SK-N-SH (cell line): ENCODE measurements around the gene C11orf54. TPM values are rescaled to one million over a fixed set of nuclear protein-coding genes. Genes with fewer than 3 reads are reported as not detected.

Experiments
- CTCF ChIA-PET: fragments of 300-600, 350-600 bp; formaldehyde crosslinking; extraction: SDS; loops from one replicate; lab custom pipeline; 2021; lab: Yijun Ruan, JAX
- POLR2A ChIA-PET: fragments of 350-600 bp; sonication (Branson Sonifier 250); formaldehyde crosslinking; extraction: SDS; loops from one replicate; lab custom pipeline; 2020; ENCODE audit warnings: antibody characterized with exemption, inconsistent platforms; lab: Yijun Ruan, JAX
- DNase-seq: peaks from one replicate; pipeline ENCODE4 v3.0.0; 2012
- H2AFZ ChIP-seq: fragments of 200-600 bp; sonication (generic); 2 replicates; pipeline ENCODE4 v1.8.1; 2016; ENCODE audit warnings: antibody characterized with exemption, mild to moderate bottlenecking, low read depth
- H3F3A ChIP-seq: fragments of 200-600 bp; sonication (generic); replicated peaks from 2 replicates; pipeline ENCODE3; 2016; ENCODE audit warnings: antibody characterized with exemption, mild to moderate bottlenecking; ENCODE audit not compliant: insufficient read depth
- H3K27ac ChIP-seq, 2 experiments: fragments of 200-500 bp in 1 of 2; fragments of 200-600 bp in 1 of 2; sonication (Bioruptor generic) in 1 of 2; sonication (generic), shearing (Covaris generic) in 1 of 2; 2 replicates each; pipeline versions ENCODE4 v1.5.1 to v1.6.1; 2014 to 2016; ENCODE audit warnings: low read depth in 2 of 2, inconsistent platforms in 1 of 2, low read length in 1 of 2, mild to moderate bottlenecking in 1 of 2, mixed read lengths in 1 of 2
- H3K27me3 ChIP-seq: fragments of 200-600 bp; sonication (generic), shearing (Covaris generic); 2 replicates; pipeline ENCODE4 v1.6.1; 2016; ENCODE audit warnings: mixed run types; ENCODE audit not compliant: insufficient read depth
- H3K36me3 ChIP-seq, 2 experiments: fragments of 200-500 bp in 1 of 2; fragments of 200-600 bp in 1 of 2; sonication (Bioruptor generic) in 1 of 2; sonication (generic) in 1 of 2; replicated peaks in 1 of 2; 2 replicates each; pipeline versions ENCODE3 to v1.5.1; 2014 to 2016; ENCODE audit warnings: low read length in 1 of 2, mild to moderate bottlenecking in 1 of 2; ENCODE audit not compliant: insufficient read depth in 2 of 2, control insufficient read depth in 1 of 2
- H3K4me1 ChIP-seq, 2 experiments: fragments of 200-500 bp in 1 of 2; fragments of 200-600 bp in 1 of 2; sonication (Bioruptor generic) in 1 of 2; sonication (generic), shearing (Covaris generic) in 1 of 2; 2 replicates each; pipeline versions ENCODE4 v1.5.1 to v1.6.1; 2014 to 2016; ENCODE audit warnings: low read depth in 1 of 2, low read length in 1 of 2, mixed run types in 1 of 2; ENCODE audit not compliant: insufficient read depth in 2 of 2, control insufficient read depth in 1 of 2
- H3K4me2 ChIP-seq: fragments of 200-600 bp; sonication (generic), shearing (Covaris generic); 2 replicates; pipeline ENCODE4 v1.6.1; 2017; ENCODE audit warnings: mixed run types
- H3K4me3 ChIP-seq, 2 experiments: fragments of 200-500 bp in 1 of 2; fragments of 200-600 bp in 1 of 2; sonication (Bioruptor generic) in 1 of 2; sonication (generic), shearing (Covaris generic) in 1 of 2; 2 replicates each; pipeline versions ENCODE4 v1.5.1 to v1.8.1; 2014 to 2016; ENCODE audit warnings: low read depth in 2 of 2, inconsistent platforms in 1 of 2, low read length in 1 of 2, mild to moderate bottlenecking in 1 of 2, mixed read lengths in 1 of 2, moderate library complexity in 1 of 2
- H3K79me2 ChIP-seq: fragments of 200-600 bp; sonication (generic); 2 replicates; pipeline ENCODE4 v1.8.1; 2017; ENCODE audit warnings: mild to moderate bottlenecking; ENCODE audit not compliant: insufficient read depth
- H3K9ac ChIP-seq: fragments of 200-600 bp; sonication (generic); 2 replicates; pipeline ENCODE4 v1.6.1; 2017; ENCODE audit warnings: mixed run types
- H3K9me2 ChIP-seq: fragments of 200-600 bp; sonication (generic); 2 replicates; pipeline ENCODE4 v1.6.1; 2017; ENCODE audit warnings: mixed run types
- H3K9me3 ChIP-seq: fragments of 200-600 bp; sonication (generic); 2 replicates; pipeline ENCODE4 v1.6.1; 2017; ENCODE audit warnings: mixed run types, mild to moderate bottlenecking, moderate library complexity
- H4K20me1 ChIP-seq: fragments of 200-600 bp; sonication (generic); 2 replicates; pipeline ENCODE4 v1.6.1; 2017; ENCODE audit warnings: mild to moderate bottlenecking, mixed run types; ENCODE audit not compliant: insufficient read depth
- ELF1 ChIP-seq: IDR thresholded peaks from 2 replicates; pipeline ENCODE4 v1.4.0; 2012
- EP300 ChIP-seq, 2 experiments: IDR thresholded peaks; 2 replicates each; pipeline versions ENCODE4 v1.4.0 to v1.6.1; 2012; ENCODE audit warnings: borderline replicate concordance in 1 of 2, low read depth in 1 of 2, low read length in 1 of 2
- EZH2phosphoT487 ChIP-seq: fragments of 200-600 bp; sonication (generic); IDR thresholded peaks from 2 replicates; pipeline ENCODE4 v1.6.1; 2017; ENCODE audit warnings: low read depth, mixed run types, mild to moderate bottlenecking, antibody characterized with exemption, moderate library complexity, borderline replicate concordance
- FOXJ3 ChIP-seq: sonication (generic); formaldehyde crosslinking; IDR thresholded peaks from 2 replicates; pipeline ENCODE4 v1.5.1; 2020; ENCODE audit warnings: mild to moderate bottlenecking, missing genetic modification reagents
- FOXM1 ChIP-seq: IDR thresholded peaks from 2 replicates; pipeline ENCODE4 v1.4.0; 2012; ENCODE audit warnings: low read depth, mild to moderate bottlenecking
- GABPA ChIP-seq: IDR thresholded peaks from 2 replicates; pipeline ENCODE4 v1.4.0; 2012; ENCODE audit warnings: low read depth, mild to moderate bottlenecking
- IRF3 ChIP-seq: fragments of 150-350 bp; IDR thresholded peaks from 2 replicates; pipeline ENCODE4 v1.6.1; 2016; ENCODE audit warnings: mild to moderate bottlenecking, low read depth, low read length
- JUND ChIP-seq: IDR thresholded peaks from 2 replicates; pipeline ENCODE4 v1.4.0; 2012
- MAX ChIP-seq: IDR thresholded peaks from 2 replicates; pipeline ENCODE4 v1.4.0; 2012; ENCODE audit warnings: low read depth
- MXI1 ChIP-seq: IDR thresholded peaks from 2 replicates; pipeline ENCODE4 v1.6.1; 2012; ENCODE audit warnings: mild to moderate bottlenecking, low read depth, low read length, improper control_type of control experiment
- NFIC ChIP-seq: IDR thresholded peaks from 2 replicates; pipeline ENCODE4 v1.4.0; 2012; ENCODE audit warnings: borderline replicate concordance
- NRF1 ChIP-seq: IDR thresholded peaks from 2 replicates; pipeline ENCODE4 v1.6.1; 2012; ENCODE audit warnings: low read depth, mild to moderate bottlenecking, low read length
- PBX3 ChIP-seq: IDR thresholded peaks from 2 replicates; pipeline ENCODE4; 2012
- RAD21 ChIP-seq: IDR thresholded peaks from 2 replicates; pipeline ENCODE4 v1.6.1; 2012; ENCODE audit warnings: mild to moderate bottlenecking, low read length
- RCOR1 ChIP-seq: fragments of 150-350 bp; IDR thresholded peaks from 2 replicates; pipeline ENCODE4 v1.6.1; 2017; ENCODE audit warnings: antibody characterized with exemption, low read length
- RFX5 ChIP-seq: IDR thresholded peaks from 2 replicates; pipeline ENCODE4 v1.6.1; 2012; ENCODE audit warnings: mild to moderate bottlenecking, improper control_type of control experiment, low read length
- SIN3A ChIP-seq: IDR thresholded peaks from 2 replicates; pipeline ENCODE4 v1.6.1; 2012; ENCODE audit warnings: low read depth, mild to moderate bottlenecking, low read length, moderate library complexity, borderline replicate concordance
- TEAD4 ChIP-seq: IDR thresholded peaks from 2 replicates; pipeline ENCODE4 v1.4.0; 2012; ENCODE audit warnings: mild to moderate bottlenecking, borderline replicate concordance; ENCODE audit not compliant: insufficient read depth
- USF1 ChIP-seq: IDR thresholded peaks from 2 replicates; pipeline ENCODE4 v1.4.0; 2012; ENCODE audit warnings: low read depth, borderline replicate concordance
- WGBS: methylation state at CpG from one replicate; pipeline ENCODE4 v1.1.6; 2017; ENCODE audit warnings: low lambda C conversion rate; 5-methylcytosine and 5-hydroxymethylcytosine counted together
- polyA plus RNA-seq, 3 experiments: library from polyadenylated mRNA; depleted of rRNA; stranded (reverse); fragments of >200 nt; gene quantifications; 2 replicates each; pipeline ENCODE4 v1.2.3, GENCODE V29; 2012

Gene C11orf54
- polyA plus RNA-seq, 1 of the 3 experiments (the other 2 are of a cell fraction): 7.7 TPM

DNA sequence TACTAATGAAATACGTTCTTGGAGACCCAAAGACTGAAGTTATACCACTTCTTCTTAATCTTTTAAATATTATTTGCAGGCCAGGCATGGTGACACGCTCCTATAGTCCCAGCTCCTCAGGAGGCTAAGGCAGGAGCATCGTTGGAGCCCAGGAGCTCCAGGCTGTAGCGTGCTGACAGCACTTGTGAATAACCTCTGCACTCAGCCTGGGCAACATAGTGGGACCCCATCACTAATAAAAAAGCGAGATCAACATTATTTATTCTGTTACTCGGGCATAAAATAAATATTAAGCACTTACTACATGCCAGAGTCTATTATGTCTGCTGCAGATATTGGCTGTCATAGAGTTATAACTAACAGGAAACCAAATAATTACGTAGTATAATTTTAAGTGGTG is 41.9 kb downstream of the C11orf54 start:
- Histone ChIP-seq H3K79me2 (peaks cover 49% of the 10 kb centered on the region), H3K9me2 (no peaks in the 10 kb centered on the region), H3K9ac (peak overlapping the region; percentile 99; the same call in 1 of the 2 replicates), H3K9me3 (no peaks in the 10 kb centered on the region), H3F3A (peaks cover 4% of the 10 kb centered on the region), H2AFZ (peak overlapping the region; percentile 84), H3K27ac (peak overlapping the region; percentile 94 to 96; a peak in 2 of 4 replicates), H3K36me3 (peaks cover 3 to 9% of the 10 kb centered on the region in 2 experiments), H3K4me1 (peaks cover 2 to 18% of the 10 kb centered on the region in 2 experiments; a peak in 3 of 4 replicates), H4K20me1 (peaks cover 37% of the 10 kb centered on the region), H3K4me2 (peak overlapping the region; percentile 91), H3K4me3 (peak overlapping the region; percentile 79 to 89), H3K27me3 (no peaks in the 10 kb centered on the region)
- DNase-seq: no peak
- WGBS: 48% methylated on average over 7 of the region's 7 CpGs
- TF ChIP-seq JUND (no peak), EZH2phosphoT487 (no peak), USF1 (no peak), FOXM1 (no peak), RFX5 (no peak), FOXJ3 (CRISPR knock-in tag) (no peak), SIN3A (no peak), ELF1 (no peak), NRF1 (no peak), RAD21 (no peak), NFIC (no peak), RCOR1 (no peak), PBX3 (no peak), MAX (no peak), EP300 (IDR thresholded peaks at IDR 0.05; ENCODE audit: borderline replicate concordance in 1 of 2, low read depth in 1 of 2, low read length in 1 of 2) (no peak), GABPA (no peak), IRF3 (no peak), MXI1 (no peak), TEAD4 (no peak)
- ChIA-PET POLR2A (interaction anchor here (1.0 to 2.5 kb wide), 5 partner anchors 12 to 345 kb away, joined by 3 to 72 read pairs (median 5); partner anchors contain the start of genes C11orf54, PANX1 and TAF1D), CTCF (interaction anchor here (1.1 to 1.4 kb wide), 5 partner anchors 11 to 44 kb away, joined by 4 to 5 read pairs (median 5); partner anchors contain the start of genes C11orf54 and TAF1D)
